ENCODE data around the gene UBASH3B.

UBASH3B gene

DNA sequence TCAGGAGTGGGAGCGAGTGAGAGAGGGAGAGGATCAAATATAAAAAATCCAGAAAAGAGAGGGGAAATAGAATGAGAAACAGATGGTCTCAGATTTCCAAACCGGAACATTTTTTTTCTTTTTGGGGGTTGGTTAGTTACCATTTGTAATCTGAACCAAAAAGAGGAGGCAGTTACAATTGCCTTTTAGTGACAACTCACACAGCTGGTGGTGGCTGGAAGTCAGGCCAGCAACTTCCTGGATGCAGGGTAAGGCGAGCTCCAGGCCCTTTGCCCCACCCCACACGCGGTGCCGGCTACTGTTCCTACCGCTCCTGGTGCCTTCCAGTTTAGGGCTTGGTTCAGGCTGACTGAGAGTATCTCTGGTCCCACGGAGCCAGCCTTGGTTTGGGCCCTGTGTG is 21.0 kb upstream of the UBASH3B start:
- peak; percentile 60; the same call in 1 of the 2 replicates for TF ChIP-seq TAF1 (IDR thresholded peaks at IDR 0.05; ENCODE audit: borderline replicate concordance, insufficient read depth, low read length)
- peak; percentile 82 for TF ChIP-seq FOXP2 (optimal IDR thresholded peaks at IDR 0.05; ENCODE audit: borderline replicate concordance, extremely low read depth, extremely low read length, insufficient read depth)
- TF ChIP-seq, protein P1, sequence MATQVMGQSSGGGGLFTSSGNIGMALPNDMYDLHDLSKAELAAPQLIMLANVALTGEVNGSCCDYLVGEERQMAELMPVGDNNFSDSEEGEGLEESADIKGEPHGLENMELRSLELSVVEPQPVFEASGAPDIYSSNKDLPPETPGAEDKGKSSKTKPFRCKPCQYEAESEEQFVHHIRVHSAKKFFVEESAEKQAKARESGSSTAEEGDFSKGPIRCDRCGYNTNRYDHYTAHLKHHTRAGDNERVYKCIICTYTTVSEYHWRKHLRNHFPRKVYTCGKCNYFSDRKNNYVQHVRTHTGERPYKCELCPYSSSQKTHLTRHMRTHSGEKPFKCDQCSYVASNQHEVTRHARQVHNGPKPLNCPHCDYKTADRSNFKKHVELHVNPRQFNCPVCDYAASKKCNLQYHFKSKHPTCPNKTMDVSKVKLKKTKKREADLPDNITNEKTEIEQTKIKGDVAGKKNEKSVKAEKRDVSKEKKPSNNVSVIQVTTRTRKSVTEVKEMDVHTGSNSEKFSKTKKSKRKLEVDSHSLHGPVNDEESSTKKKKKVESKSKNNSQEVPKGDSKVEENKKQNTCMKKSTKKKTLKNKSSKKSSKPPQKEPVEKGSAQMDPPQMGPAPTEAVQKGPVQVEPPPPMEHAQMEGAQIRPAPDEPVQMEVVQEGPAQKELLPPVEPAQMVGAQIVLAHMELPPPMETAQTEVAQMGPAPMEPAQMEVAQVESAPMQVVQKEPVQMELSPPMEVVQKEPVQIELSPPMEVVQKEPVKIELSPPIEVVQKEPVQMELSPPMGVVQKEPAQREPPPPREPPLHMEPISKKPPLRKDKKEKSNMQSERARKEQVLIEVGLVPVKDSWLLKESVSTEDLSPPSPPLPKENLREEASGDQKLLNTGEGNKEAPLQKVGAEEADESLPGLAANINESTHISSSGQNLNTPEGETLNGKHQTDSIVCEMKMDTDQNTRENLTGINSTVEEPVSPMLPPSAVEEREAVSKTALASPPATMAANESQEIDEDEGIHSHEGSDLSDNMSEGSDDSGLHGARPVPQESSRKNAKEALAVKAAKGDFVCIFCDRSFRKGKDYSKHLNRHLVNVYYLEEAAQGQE (IDR thresholded peaks at IDR 0.05; ENCODE audit: insufficient read depth in 1 of 2, low read depth in 2 of 2, low read length in 2 of 2): peak in 1 of 2 experiments; percentile 72; a peak in 2 of 4 replicates
- peak; percentile 62 for TF ChIP-seq POLR2AphosphoS5 (IDR thresholded peaks at IDR 0.05; ENCODE audit: low read depth, low read length)
- peak; percentile 98; the same call in 1 of the 2 replicates for TF ChIP-seq SIN3A (IDR thresholded peaks at IDR 0.05; ENCODE audit: borderline replicate concordance, insufficient read depth, low read length)

DNA sequence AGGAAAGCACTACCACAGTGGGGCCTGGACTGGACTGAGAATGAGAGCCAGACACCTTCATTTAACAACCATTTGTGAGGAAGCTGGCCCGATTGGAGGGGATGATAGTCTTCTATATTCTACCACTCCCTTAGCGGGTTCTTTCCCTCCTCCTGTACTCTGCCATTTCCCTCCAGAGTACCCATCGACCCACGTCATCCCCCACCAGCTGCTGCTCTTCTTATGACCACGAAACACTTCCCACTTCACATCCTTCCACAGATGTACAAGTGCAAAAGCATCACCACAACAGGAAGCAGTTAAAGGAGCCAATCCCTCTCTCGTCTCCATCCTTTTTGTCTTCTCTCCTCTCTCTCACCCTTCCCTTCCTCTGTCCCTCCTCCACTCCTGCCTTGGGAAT is 18.0 kb upstream of the UBASH3B start:
- TF ChIP-seq, protein P1 (IDR thresholded peaks at IDR 0.05; ENCODE audit: insufficient read depth in 1 of 2, low read depth in 2 of 2, low read length in 2 of 2): no peak
- no peak for TF ChIP-seq SIN3A (IDR thresholded peaks at IDR 0.05; ENCODE audit: borderline replicate concordance, insufficient read depth, low read length)
- TF ChIP-seq TAF1 (IDR thresholded peaks at IDR 0.05; ENCODE audit: borderline replicate concordance, insufficient read depth, low read length): no peak
- TF ChIP-seq FOXP2 (optimal IDR thresholded peaks at IDR 0.05; ENCODE audit: borderline replicate concordance, extremely low read depth, extremely low read length, insufficient read depth): no peak
- no peak for TF ChIP-seq POLR2AphosphoS5 (IDR thresholded peaks at IDR 0.05; ENCODE audit: low read depth, low read length)

DNA sequence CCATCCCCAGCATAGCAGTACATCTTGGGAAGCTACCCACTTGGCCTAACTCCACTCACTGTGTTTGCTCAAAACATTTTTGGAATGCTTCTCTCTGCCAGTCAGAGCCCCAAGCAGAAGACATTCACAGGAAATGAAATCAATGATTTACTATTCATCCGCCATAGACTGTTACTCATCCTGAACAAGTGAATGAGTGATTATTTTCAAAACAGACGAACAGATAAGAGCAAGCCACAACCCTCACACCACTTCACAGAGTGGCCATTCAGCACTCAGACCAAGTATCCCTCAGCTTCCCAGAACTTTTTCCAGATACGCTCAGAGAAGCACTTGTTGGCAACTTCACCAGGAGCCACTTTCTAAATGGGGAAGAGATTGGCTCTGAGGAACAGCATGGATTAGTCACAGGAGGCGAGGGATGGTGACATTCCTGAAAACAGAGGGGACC is 13.0 kb upstream of the UBASH3B start:
- TF ChIP-seq TAF1 (IDR thresholded peaks at IDR 0.05; ENCODE audit: borderline replicate concordance, insufficient read depth, low read length) (no peak), FOXP2 (optimal IDR thresholded peaks at IDR 0.05; ENCODE audit: borderline replicate concordance, extremely low read depth, extremely low read length, insufficient read depth) (no peak), SIN3A (IDR thresholded peaks at IDR 0.05; ENCODE audit: borderline replicate concordance, insufficient read depth, low read length) (peak; percentile 92; the same call in 1 of the 2 replicates), POLR2AphosphoS5 (IDR thresholded peaks at IDR 0.05; ENCODE audit: low read depth, low read length) (peak; percentile 75)
- TF ChIP-seq, protein P1 (IDR thresholded peaks at IDR 0.05; ENCODE audit: insufficient read depth in 1 of 2, low read depth in 2 of 2, low read length in 2 of 2): 0 out of 4 replicates have a peak, but pooled peaks of 1 of the 2 experiments have one; percentile 33

DNA sequence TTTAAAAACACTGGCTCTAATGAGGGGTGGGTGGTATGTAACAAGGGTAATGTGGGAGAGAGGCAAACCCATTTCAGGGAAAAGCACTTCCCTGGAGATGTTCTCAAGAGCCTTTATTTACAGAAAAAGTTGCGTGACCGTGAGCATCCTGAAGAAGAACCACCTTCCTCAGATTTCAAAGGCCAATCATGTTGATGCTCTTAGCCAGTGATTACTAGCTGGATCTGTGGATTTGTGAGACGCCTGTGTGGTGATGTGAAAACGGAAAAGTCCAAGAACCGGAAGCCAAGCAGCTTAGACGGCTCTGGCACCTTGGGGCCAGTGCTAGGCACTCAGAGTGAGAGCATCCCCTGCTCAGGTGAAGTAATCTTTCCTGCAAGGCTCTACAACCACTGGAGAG is 12.6 kb upstream of the UBASH3B start:
- TF ChIP-seq TAF1 (IDR thresholded peaks at IDR 0.05; ENCODE audit: borderline replicate concordance, insufficient read depth, low read length) (no peak), SIN3A (IDR thresholded peaks at IDR 0.05; ENCODE audit: borderline replicate concordance, insufficient read depth, low read length) (no peak), POLR2AphosphoS5 (IDR thresholded peaks at IDR 0.05; ENCODE audit: low read depth, low read length) (0 out of 2 replicates have a peak, but pooled peaks have one; percentile 4)

DNA sequence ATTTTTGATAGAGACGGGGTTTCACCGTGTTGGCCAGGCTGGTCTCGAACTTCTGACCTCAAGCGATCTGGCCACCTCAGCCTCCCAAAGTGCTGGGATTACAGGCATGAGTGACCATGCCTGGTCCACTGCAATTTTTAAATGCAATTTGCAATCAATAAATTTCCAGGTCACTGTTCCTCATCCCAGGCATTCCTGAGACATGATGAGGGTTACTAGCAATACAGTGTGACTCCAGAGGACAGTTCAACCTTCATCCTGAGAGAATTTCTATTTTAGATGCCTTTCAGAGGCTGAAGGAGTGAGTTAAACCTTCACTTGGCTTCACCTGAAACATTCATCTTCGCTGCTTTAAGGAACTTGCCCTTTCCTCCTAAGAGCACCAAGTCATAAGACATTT is 9.7 kb upstream of the UBASH3B start:
- no peak for TF ChIP-seq SIN3A (IDR thresholded peaks at IDR 0.05; ENCODE audit: borderline replicate concordance, insufficient read depth, low read length)

DNA sequence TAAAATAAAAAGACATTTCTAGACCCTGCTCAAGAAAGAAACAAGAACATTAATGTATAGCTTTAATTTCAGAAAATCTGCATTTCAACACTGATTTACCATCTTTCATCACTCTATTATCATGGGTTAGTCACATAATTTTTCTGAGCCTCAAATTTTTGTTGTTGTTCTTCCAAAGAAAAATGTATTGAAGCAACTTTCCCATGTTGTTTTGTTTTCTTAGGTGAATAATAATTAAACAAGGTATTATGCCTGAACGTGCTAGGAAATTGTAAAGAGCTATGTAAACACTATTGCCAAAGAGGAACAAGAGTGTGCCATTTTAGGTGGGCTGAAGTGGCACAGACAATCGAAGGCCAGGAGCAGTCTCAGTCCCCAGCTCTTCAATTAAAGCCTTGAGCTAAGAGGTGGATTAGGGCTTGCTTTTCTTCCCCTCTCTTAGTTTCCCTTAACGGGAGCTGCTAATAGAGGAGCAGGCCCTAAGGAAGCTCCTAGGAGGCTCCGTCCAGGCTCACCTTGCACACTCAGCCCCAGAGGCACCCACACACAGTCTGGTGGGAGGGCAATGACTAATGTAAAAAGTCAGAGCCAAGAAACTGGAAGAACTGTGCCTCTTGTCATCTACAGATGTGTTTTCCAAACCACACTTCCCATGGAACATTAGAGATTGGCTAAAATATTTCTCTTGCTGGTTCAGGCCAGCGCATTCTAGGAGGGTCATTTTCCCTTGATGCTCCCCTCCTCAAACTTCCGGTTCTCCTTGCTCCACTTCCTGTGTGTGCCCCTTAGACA is 8.8 kb upstream of the UBASH3B start:
- no peak for TF ChIP-seq POLR2AphosphoS5 (IDR thresholded peaks at IDR 0.05; ENCODE audit: low read depth, low read length)
- TF ChIP-seq, protein P1 (IDR thresholded peaks at IDR 0.05; ENCODE audit: insufficient read depth in 1 of 2, low read depth in 2 of 2, low read length in 2 of 2): no peak
- no peak for TF ChIP-seq FOXP2 (optimal IDR thresholded peaks at IDR 0.05; ENCODE audit: borderline replicate concordance, extremely low read depth, extremely low read length, insufficient read depth)
- TF ChIP-seq SIN3A (IDR thresholded peaks at IDR 0.05; ENCODE audit: borderline replicate concordance, insufficient read depth, low read length): no peak
- no peak for TF ChIP-seq TAF1 (IDR thresholded peaks at IDR 0.05; ENCODE audit: borderline replicate concordance, insufficient read depth, low read length)

Data from PFSK-1 (cell line).